SJCRH30 (cell line): ENCODE results near the gene ZNF716. TPM values are rescaled to one million over a fixed set of nuclear protein-coding genes. Genes with fewer than 3 reads are reported as not detected.
"Not testable (repeated sequence)": the region's sequence is repeated elsewhere in the genome, so short reads cannot be mapped to it uniquely, and the experiment has no call there.

ENCODE experiments used
- DNase-seq, 2 experiments: peaks; one replicate each; pipeline ENCODE4 v3.0.0-alpha.2; 2015 to 2020
- H3K27ac ChIP-seq: fragments of 250-450 bp; sonication (Bioruptor Pico); 2 replicates; pipeline ENCODE4 v1.5.1; 2020; ENCODE audit warnings: mild to moderate bottlenecking, moderate library complexity
- H3K27me3 ChIP-seq: fragments of 250-450 bp; sonication (Bioruptor Pico); 2 replicates; pipeline ENCODE4 v1.5.1; 2020; ENCODE audit warnings: mild to moderate bottlenecking, moderate library complexity
- H3K36me3 ChIP-seq: fragments of 250-450 bp; sonication (Bioruptor Pico); 2 replicates; pipeline ENCODE4 v1.5.1; 2020; ENCODE audit warnings: mild to moderate bottlenecking, moderate library complexity
- H3K4me1 ChIP-seq: fragments of 250-450 bp; sonication (Bioruptor Pico); 2 replicates; pipeline ENCODE4 v1.5.1; 2020; ENCODE audit warnings: mild to moderate bottlenecking, moderate library complexity
- H3K4me3 ChIP-seq: fragments of 250-450 bp; sonication (Bioruptor Pico); 2 replicates; pipeline ENCODE4 v1.5.1; 2020; ENCODE audit warnings: mild to moderate bottlenecking, moderate library complexity
- H3K9me3 ChIP-seq: fragments of 250-450 bp; sonication (Bioruptor Pico); replicated peaks from 2 replicates; pipeline ENCODE4 v1.5.1; 2020; ENCODE audit warnings: mild to moderate bottlenecking, moderate library complexity
- total RNA-seq: library from RNA; depleted of rRNA; stranded (reverse); fragments of >200 nt; shearing (Covaris generic); gene quantifications from 2 replicates; pipeline ENCODE4 v1.2.3, GENCODE V29; 2014

ZNF716 gene
- total RNA-seq, 1 experiment from 2014 or later: not detected

- no peak overlapping the region for H3K4me3 ChIP-seq
- no peak for DNase-seq
- H3K9me3 ChIP-seq: no peaks in the 10 kb centered on the region
- no peak overlapping the region for H3K27ac ChIP-seq
- no peaks in the 10 kb centered on the region for H3K27me3 ChIP-seq
- H3K36me3 ChIP-seq: no peaks in the 10 kb centered on the region
- no peaks in the 10 kb centered on the region for H3K4me1 ChIP-seq
Observed at GRCh38 chr7:57416601-57417358, 33.2 kb upstream of the ZNF716 start.

- Histone ChIP-seq H3K36me3 (no peaks in the 10 kb centered on the region), H3K4me3 (no peak overlapping the region), H3K27ac (no peak overlapping the region), H3K27me3 (no peaks in the 10 kb centered on the region), H3K9me3 (no peaks in the 10 kb centered on the region), H3K4me1 (no peaks in the 10 kb centered on the region)
- DNase-seq: no peak
Observed at GRCh38 chr7:57417736-57418135, 32.2 kb upstream of the ZNF716 start.

GRCh38 chr7:57423768-57424167 lies 26.2 kb upstream of the ZNF716 start:
- no peaks in the 10 kb centered on the region for H3K9me3 ChIP-seq
- no peak overlapping the region for H3K27ac ChIP-seq
- DNase-seq: no peak
- H3K27me3 ChIP-seq: no peaks in the 10 kb centered on the region
- H3K4me3 ChIP-seq: no peak overlapping the region
- H3K4me1 ChIP-seq: no peaks in the 10 kb centered on the region
- no peaks in the 10 kb centered on the region for H3K36me3 ChIP-seq

GRCh38 chr7:57424515-57425238 lies 25.3 kb upstream of the ZNF716 start:
- no peak for DNase-seq
- H3K4me1 ChIP-seq: no peaks in the 10 kb centered on the region
- no peaks in the 10 kb centered on the region for H3K9me3 ChIP-seq
- no peak overlapping the region for H3K4me3 ChIP-seq
- H3K27me3 ChIP-seq: no peaks in the 10 kb centered on the region
- H3K27ac ChIP-seq: no peak overlapping the region
- no peaks in the 10 kb centered on the region for H3K36me3 ChIP-seq

GRCh38 chr7:57425239-57425944 lies 24.6 kb upstream of the ZNF716 start:
- Histone ChIP-seq H3K4me3 (no peak overlapping the region), H3K9me3 (no peaks in the 10 kb centered on the region), H3K27ac (no peak overlapping the region), H3K36me3 (no peaks in the 10 kb centered on the region), H3K27me3 (no peaks in the 10 kb centered on the region), H3K4me1 (no peaks in the 10 kb centered on the region)
- no peak for DNase-seq

- Histone ChIP-seq H3K36me3 (no peaks in the 10 kb centered on the region), H3K4me3 (no peak overlapping the region), H3K27ac (no peak overlapping the region), H3K9me3 (no peaks in the 10 kb centered on the region), H3K27me3 (no peaks in the 10 kb centered on the region), H3K4me1 (no peaks in the 10 kb centered on the region)
- DNase-seq: peak in 1 of 2 experiments; percentile 9
Observed at GRCh38 chr7:57425969-57426628, 23.9 kb upstream of the ZNF716 start.

GRCh38 chr7:57426629-57427003 lies 23.4 kb upstream of the ZNF716 start:
- H3K36me3 ChIP-seq: no peaks in the 10 kb centered on the region
- no peaks in the 10 kb centered on the region for H3K9me3 ChIP-seq
- H3K27me3 ChIP-seq: no peaks in the 10 kb centered on the region
- H3K4me1 ChIP-seq: no peaks in the 10 kb centered on the region
- H3K4me3 ChIP-seq: no peak overlapping the region
- DNase-seq: no peak
- no peak overlapping the region for H3K27ac ChIP-seq

GRCh38 chr7:57427146-57427545 lies 22.8 kb upstream of the ZNF716 start:
- no peak for DNase-seq
- H3K27me3 ChIP-seq: no peaks in the 10 kb centered on the region
- no peak overlapping the region for H3K4me3 ChIP-seq
- H3K9me3 ChIP-seq: no peaks in the 10 kb centered on the region
- H3K4me1 ChIP-seq: no peaks in the 10 kb centered on the region
- no peak overlapping the region for H3K27ac ChIP-seq
- H3K36me3 ChIP-seq: no peaks in the 10 kb centered on the region

GRCh38 chr7:57427594-57427993 lies 22.4 kb upstream of the ZNF716 start:
- Histone ChIP-seq H3K4me3 (no peak overlapping the region), H3K36me3 (no peaks in the 10 kb centered on the region), H3K4me1 (no peaks in the 10 kb centered on the region), H3K9me3 (no peaks in the 10 kb centered on the region), H3K27me3 (no peaks in the 10 kb centered on the region), H3K27ac (no peak overlapping the region)
- no peak for DNase-seq

GRCh38 chr7:57432583-57432982 lies 17.4 kb upstream of the ZNF716 start:
- Histone ChIP-seq H3K4me3 (no peak overlapping the region), H3K9me3 (no peaks in the 10 kb centered on the region), H3K27me3 (no peaks in the 10 kb centered on the region)

GRCh38 chr7:57437581-57437980 lies 12.4 kb upstream of the ZNF716 start:
- no peaks in the 10 kb centered on the region for H3K27me3 ChIP-seq
- H3K4me3 ChIP-seq: no peak overlapping the region
- no peak overlapping the region for H3K27ac ChIP-seq
- H3K36me3 ChIP-seq: no peaks in the 10 kb centered on the region
- DNase-seq: no peak
- H3K4me1 ChIP-seq: no peaks in the 10 kb centered on the region
- H3K9me3 ChIP-seq: no peaks in the 10 kb centered on the region

More at GRCh38 chr7:57432583-57432982, 17.4 kb upstream of the ZNF716 start:
- Histone ChIP-seq H3K36me3 (no peaks in the 10 kb centered on the region), H3K4me1 (no peaks in the 10 kb centered on the region), H3K27ac (no peak overlapping the region)
- no peak for DNase-seq

- Histone ChIP-seq H3K27me3 (no peaks in the 10 kb centered on the region), H3K36me3 (no peaks in the 10 kb centered on the region), H3K9me3 (no peaks in the 10 kb centered on the region), H3K27ac (no peak overlapping the region), H3K4me1 (no peaks in the 10 kb centered on the region), H3K4me3 (no peak overlapping the region)
- DNase-seq: no peak
Observed at GRCh38 chr7:57438244-57438643, 11.7 kb upstream of the ZNF716 start.

GRCh38 chr7:57443567-57443966 lies 6.4 kb upstream of the ZNF716 start:
- no peak overlapping the region for H3K4me3 ChIP-seq
- H3K9me3 ChIP-seq: no peaks in the 10 kb centered on the region
- no peaks in the 10 kb centered on the region for H3K4me1 ChIP-seq
- H3K36me3 ChIP-seq: no peaks in the 10 kb centered on the region
- H3K27me3 ChIP-seq: no peaks in the 10 kb centered on the region
- no peak for DNase-seq
- no peak overlapping the region for H3K27ac ChIP-seq

GRCh38 chr7:57469186-57469828 lies 19.3 kb downstream of the ZNF716 start:
- not testable (repeated sequence) for H3K4me3 ChIP-seq, H3K27me3 ChIP-seq, H3K4me1 ChIP-seq, H3K27ac ChIP-seq, DNase-seq, H3K36me3 ChIP-seq
- peaks cover 24% of the 10 kb centered on the region for H3K9me3 ChIP-seq
